PC-3 (cell line): ENCODE measurements around the gene ARHGAP26. TPM values are rescaled to one million over a fixed set of nuclear protein-coding genes. Genes with fewer than 3 reads are reported as not detected.

Experiments
- ATAC-seq: fragments of 200-7000 bp; cut with Tn5 transposase; 2 replicates; pipeline ENCODE4 v1.9.1; 2020; ENCODE audit warnings: mild to moderate bottlenecking, moderate library complexity
- BruUV-seq: library from RNA; stranded (reverse); fragments of 400-500 nt; replicated peaks from 2 replicates; lab custom pipeline; 2021; lab: Mats Ljungman, UMichigan
- CTCF ChIA-PET: fragments of 300-600 bp; sonication (Branson Sonifier 250); formaldehyde crosslinking; loops from one replicate; lab custom pipeline; 2022; ENCODE audit warnings: antibody characterized with exemption; lab: Charles Lee
- POLR2A ChIA-PET: fragments of 300-600 bp; sonication (Branson Sonifier 250); formaldehyde crosslinking; loops from one replicate; lab custom pipeline; 2022; ENCODE audit warnings: antibody characterized with exemption; ENCODE audit not compliant: unreplicated experiment; lab: Charles Lee
- DNase-seq: peaks from one replicate; pipeline ENCODE4 v3.0.0-alpha.2; 2015
- H2AFZ ChIP-seq: fragments of 300-600 bp; sonication (generic); 2 replicates; pipeline ENCODE4 v1.6.0; 2016; ENCODE audit warnings: antibody characterized with exemption, low read length
- H3F3A ChIP-seq: fragments of 300-600 bp; sonication (generic); one replicate; pipeline ENCODE4 v1.6.0; 2017; ENCODE audit warnings: antibody characterized with exemption, low read length, control low read depth, mild to moderate bottlenecking; ENCODE audit not compliant: unreplicated experiment
- H3K27ac ChIP-seq: fragments of 300-600 bp; sonication (generic); 2 replicates; pipeline ENCODE4 v1.5.1; 2016; ENCODE audit warnings: mild to moderate bottlenecking, low read length
- H3K27me3 ChIP-seq: fragments of 300-600 bp; sonication (generic); 2 replicates; pipeline ENCODE4 v1.6.1; 2016; ENCODE audit warnings: low read length, mixed read lengths
- H3K36me3 ChIP-seq: fragments of 300-600 bp; sonication (generic); 2 replicates; pipeline ENCODE4 v1.6.1; 2016; ENCODE audit warnings: low read depth, mixed run types, low read length, mixed read lengths
- H3K4me1 ChIP-seq: fragments of 300-600 bp; sonication (generic); 2 replicates; pipeline ENCODE4 v1.5.1; 2016; ENCODE audit warnings: low read length; ENCODE audit not compliant: insufficient read depth
- H3K4me2 ChIP-seq: fragments of 300-600 bp; sonication (generic); 2 replicates; pipeline ENCODE4 v1.6.0; 2016; ENCODE audit warnings: low read length
- H3K4me3 ChIP-seq: fragments of 300-600 bp; sonication (generic); 2 replicates; pipeline ENCODE4 v1.5.1; 2016; ENCODE audit warnings: mild to moderate bottlenecking, low read length, mixed read lengths
- H3K79me2 ChIP-seq: fragments of 300-600 bp; sonication (generic); 2 replicates; pipeline ENCODE4 v1.6.1; 2017; ENCODE audit warnings: low read length, mixed read lengths
- H3K9ac ChIP-seq: fragments of 300-600 bp; sonication (generic); 2 replicates; pipeline ENCODE4 v1.6.0; 2016; ENCODE audit warnings: mild to moderate bottlenecking, low read length
- H3K9me2 ChIP-seq: fragments of 300-600 bp; sonication (generic); replicated peaks from 2 replicates; pipeline ENCODE4 v1.6.1; 2016; ENCODE audit warnings: mixed run types, low read length, mixed read lengths
- H3K9me3 ChIP-seq: fragments of 300-600 bp; sonication (generic); 2 replicates; pipeline ENCODE4 v1.6.1; 2016; ENCODE audit warnings: low read length, mixed read lengths
- H4K20me1 ChIP-seq: fragments of 300-600 bp; sonication (generic); 2 replicates; pipeline ENCODE4 v1.6.1; 2016; ENCODE audit warnings: low read length, mixed read lengths
- CTCF ChIP-seq: fragments of 300-600 bp; sonication (generic); conservative IDR thresholded peaks from 2 replicates; pipeline ENCODE4 v1.5.1; 2017; ENCODE audit warnings: antibody characterized with exemption, low read depth, mild to moderate bottlenecking, low read length
- EZH2 ChIP-seq: fragments of 300-600 bp; sonication (generic); IDR thresholded peaks from one replicate; pipeline ENCODE4 v1.6.1; 2017; ENCODE audit warnings: antibody characterized with exemption, mild to moderate bottlenecking, low read length; ENCODE audit not compliant: unreplicated experiment
- EZH2phosphoT487 ChIP-seq: fragments of 300-600 bp; sonication (generic); IDR thresholded peaks from 2 replicates; pipeline ENCODE4 v1.6.1; 2018; ENCODE audit warnings: mild to moderate bottlenecking, antibody characterized with exemption, low read length, borderline replicate concordance
- intact Hi-C: fragments of 100-400 bp; cut with micrococcal nuclease; formaldehyde crosslinking; loops from 2 replicates; pipeline ENCODE4 v1.9.0; 2023
- total RNA-seq: library from RNA; depleted of rRNA; stranded (reverse); fragments of >200 nt; gene quantifications from 2 replicates; pipeline ENCODE4 v1.2.3, GENCODE V29; 2014

Gene ARHGAP26
- total RNA-seq, 1 experiment from 2014 or later = 11.7 TPM

GRCh38 chr5:142839711-142840346 lies 69.7 kb downstream of the ARHGAP26 start:
- Histone ChIP-seq H3K79me2 (peaks cover 35% of the 10 kb centered on the region), H3K9me3 (no peaks in the 10 kb centered on the region), H3K9me2 (no peaks in the 10 kb centered on the region), H3K36me3 (no peaks in the 10 kb centered on the region), H4K20me1 (no peaks in the 10 kb centered on the region), H3K27ac (peak overlapping the region; percentile 94), H3K4me1 (peaks cover 27% of the 10 kb centered on the region), H2AFZ (no peak overlapping the region), H3F3A (peaks cover 6% of the 10 kb centered on the region), H3K4me3 (peak overlapping the region; percentile 39; the same call in 1 of the 2 replicates), H3K4me2 (peak overlapping the region; percentile 78), H3K9ac (peak overlapping the region; percentile 60), H3K27me3 (no peaks in the 10 kb centered on the region)
- CTCF ChIA-PET = no interaction called here
- no TSS peak for BruUV-seq
- POLR2A ChIA-PET = no interaction called here
- intact Hi-C loops = loop anchor here (1.0 to 2.0 kb wide), 3 partner anchors 17 to 70 kb away; partner anchors contain the start of gene ARHGAP26
- peak; percentile 47 for DNase-seq
- ATAC-seq = peak; percentile 78
- no peak for TF ChIP-seq EZH2
- TF ChIP-seq EZH2phosphoT487 = no peak
- no peak for TF ChIP-seq CTCF

- Histone ChIP-seq H3K4me1 (peaks cover 34% of the 10 kb centered on the region), H3K27me3 (no peaks in the 10 kb centered on the region), H3K4me3 (no peak overlapping the region), H3K9me3 (no peaks in the 10 kb centered on the region), H3K4me2 (peak overlapping the region; percentile 78), H3K79me2 (peaks cover 40% of the 10 kb centered on the region), H3F3A (peaks cover 6% of the 10 kb centered on the region), H3K27ac (peak overlapping the region; percentile 94), H3K36me3 (no peaks in the 10 kb centered on the region), H4K20me1 (no peaks in the 10 kb centered on the region), H2AFZ (no peak overlapping the region), H3K9ac (peak overlapping the region; percentile 13; the same call in 1 of the 2 replicates), H3K9me2 (no peaks in the 10 kb centered on the region)
- intact Hi-C loops = loop anchor here (1.0 to 2.0 kb wide), 2 partner anchors 26 to 70 kb away; partner anchors contain the start of gene ARHGAP26
- ATAC-seq (no peak), DNase-seq (no peak)
- TF ChIP-seq EZH2phosphoT487 (no peak), EZH2 (no peak), CTCF (no peak)
- POLR2A ChIA-PET = no interaction called here
- no TSS peak for BruUV-seq
- CTCF ChIA-PET = no interaction called here
Observed at GRCh38 chr5:142840575-142840974, 70.4 kb downstream of the ARHGAP26 start.
